GM18519 (cell line): ENCODE results near the gene TMEM200A.

Experiments
- ATAC-seq: cut with Tn5 transposase; IDR thresholded peaks from one replicate; pipeline ENCODE4 v1.9.1; 2021; ENCODE audit warnings: mild to moderate bottlenecking, moderate library complexity; ENCODE audit not compliant: unreplicated experiment, low FRiP score

Gene TMEM200A

GRCh38 chr6:130473886-130474285 lies 108.1 kb downstream of the TMEM200A start:
- no peak for ATAC-seq

- no peak for ATAC-seq
Observed at GRCh38 chr6:130482645-130483390, 117.0 kb downstream of the TMEM200A start.

GRCh38 chr6:130485870-130486269 lies 120.1 kb downstream of the TMEM200A start:
- no peak for ATAC-seq

- ATAC-seq: no peak
Observed at GRCh38 chr6:130486417-130486816, 120.6 kb downstream of the TMEM200A start.

- no peak for ATAC-seq
Observed at GRCh38 chr6:130489514-130489913, 123.7 kb downstream of the TMEM200A start.
